ENCODE data around the gene GFI1B. TPM values are rescaled to one million over a fixed set of nuclear protein-coding genes. Genes with fewer than 3 reads are reported as not detected.

The GFI1B gene
- total RNA-seq, 1 experiment from 2014 or later: not detected

DNA sequence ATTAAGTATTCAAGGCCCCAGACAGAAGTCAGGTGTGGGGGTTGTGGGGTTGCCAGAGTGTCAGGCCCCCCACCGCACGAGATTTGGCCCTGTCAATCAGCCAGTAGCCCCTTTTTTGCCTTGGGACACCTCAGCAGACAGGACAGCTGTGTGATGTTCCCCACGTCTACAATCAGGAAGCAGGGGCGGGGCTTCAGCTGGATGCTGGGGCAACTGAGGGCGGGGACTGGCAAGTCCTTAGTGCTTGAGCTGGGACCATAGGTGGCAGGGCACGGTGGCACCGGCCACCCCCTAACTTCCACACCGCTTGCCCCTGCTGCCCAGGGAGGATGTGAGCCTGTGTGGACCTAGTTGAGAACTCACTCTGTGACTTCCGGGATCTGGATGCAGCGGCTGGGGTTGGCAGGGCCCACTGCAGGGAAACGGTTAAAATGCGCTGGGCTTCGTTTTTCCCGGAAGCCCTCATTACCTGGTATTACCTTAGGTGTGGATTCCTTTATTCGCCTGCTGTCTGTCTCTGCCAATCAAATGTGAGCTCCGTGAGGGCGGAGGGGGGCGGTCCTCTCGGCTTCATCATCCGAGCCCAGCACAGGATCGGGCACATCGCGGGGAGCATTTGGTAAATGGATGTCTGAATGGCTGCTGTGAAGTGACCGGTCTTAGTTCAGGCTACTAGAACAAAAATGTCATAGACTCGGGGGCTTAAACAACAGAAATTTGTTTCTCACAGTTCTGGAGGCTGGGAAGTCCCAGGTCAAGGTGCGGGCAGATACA is 44.8 kb downstream of the GFI1B start:
- Histone ChIP-seq H3K9ac (ENCODE audit: low read length) (no peak overlapping the region), H3K9me2 (replicated peaks; ENCODE audit: low read length) (no peaks in the 10 kb centered on the region), H2AFZ (ENCODE audit: low read length) (no peak overlapping the region), H3K36me3 (ENCODE audit: low read depth, low read length) (peaks cover 2% of the 10 kb centered on the region; the same call in 1 of the 2 replicates), H4K20me1 (ENCODE audit: low read length) (no peaks in the 10 kb centered on the region), H3K9me3 (ENCODE audit: low read length) (no peaks in the 10 kb centered on the region), H3K27ac (ENCODE audit: low read length) (no peak overlapping the region), H3K4me2 (ENCODE audit: low read length) (no peak overlapping the region), H3K27me3 (ENCODE audit: low read length) (0 out of 2 replicates have a peak, but pooled peaks cover under 1% of the 10 kb centered on the region), H3K79me2 (ENCODE audit: low read length) (no peaks in the 10 kb centered on the region), H3K4me1 (ENCODE audit: insufficient read depth, low read length) (no peaks in the 10 kb centered on the region; the same call in 1 of the 2 replicates), H3K4me3 (ENCODE audit: low read length) (no peak overlapping the region), H3F3A (ENCODE audit: low read length, unreplicated experiment) (no peaks in the 10 kb centered on the region)
- POLR2A ChIA-PET (ENCODE audit: unreplicated experiment): interaction anchor here (0.6 kb wide), 1 partner anchor 112 kb away, joined by 3 read pairs; no protein-coding TSS in a partner anchor
- TF ChIP-seq, protein P1, sequence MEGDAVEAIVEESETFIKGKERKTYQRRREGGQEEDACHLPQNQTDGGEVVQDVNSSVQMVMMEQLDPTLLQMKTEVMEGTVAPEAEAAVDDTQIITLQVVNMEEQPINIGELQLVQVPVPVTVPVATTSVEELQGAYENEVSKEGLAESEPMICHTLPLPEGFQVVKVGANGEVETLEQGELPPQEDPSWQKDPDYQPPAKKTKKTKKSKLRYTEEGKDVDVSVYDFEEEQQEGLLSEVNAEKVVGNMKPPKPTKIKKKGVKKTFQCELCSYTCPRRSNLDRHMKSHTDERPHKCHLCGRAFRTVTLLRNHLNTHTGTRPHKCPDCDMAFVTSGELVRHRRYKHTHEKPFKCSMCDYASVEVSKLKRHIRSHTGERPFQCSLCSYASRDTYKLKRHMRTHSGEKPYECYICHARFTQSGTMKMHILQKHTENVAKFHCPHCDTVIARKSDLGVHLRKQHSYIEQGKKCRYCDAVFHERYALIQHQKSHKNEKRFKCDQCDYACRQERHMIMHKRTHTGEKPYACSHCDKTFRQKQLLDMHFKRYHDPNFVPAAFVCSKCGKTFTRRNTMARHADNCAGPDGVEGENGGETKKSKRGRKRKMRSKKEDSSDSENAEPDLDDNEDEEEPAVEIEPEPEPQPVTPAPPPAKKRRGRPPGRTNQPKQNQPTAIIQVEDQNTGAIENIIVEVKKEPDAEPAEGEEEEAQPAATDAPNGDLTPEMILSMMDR (conservative IDR thresholded peaks at IDR 0.05; ENCODE audit: low read depth, low read length): no peak
- TF ChIP-seq EZH2 (IDR thresholded peaks at IDR 0.05; ENCODE audit: low read length, unreplicated experiment): no peak
- no peak for TF ChIP-seq EZH2phosphoT487 (IDR thresholded peaks at IDR 0.05; ENCODE audit: borderline replicate concordance, low read length)
- no TSS peak for BruUV-seq (replicated peaks)
- no peak for DNase-seq
- CTCF ChIA-PET: no interaction called here
- no peak for ATAC-seq
- intact Hi-C loops (cut with micrococcal nuclease): no loop called here

DNA sequence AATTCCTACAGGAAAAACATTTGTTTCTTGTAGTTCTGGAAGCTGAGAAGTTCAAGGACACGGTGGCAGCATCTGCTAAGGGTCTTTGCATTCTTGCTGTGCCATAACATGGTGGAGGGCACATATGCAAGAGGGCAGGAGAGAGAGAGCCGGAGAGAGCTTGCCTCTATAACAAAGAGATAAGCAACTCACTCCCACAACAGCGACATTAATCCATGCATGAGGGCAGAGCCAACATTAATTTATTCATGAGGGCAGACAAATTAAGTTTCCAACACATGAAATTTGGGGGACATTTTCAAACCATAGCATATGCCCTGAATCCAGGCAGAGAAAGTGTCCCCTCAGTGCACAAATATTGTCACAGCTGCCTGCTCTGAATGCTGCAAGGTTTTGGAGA is 47.9 kb downstream of the GFI1B start:
- H4K20me1 ChIP-seq (ENCODE audit: low read length): no peaks in the 10 kb centered on the region
- POLR2A ChIA-PET (ENCODE audit: unreplicated experiment): no interaction called here
- H3K4me2 ChIP-seq (ENCODE audit: low read length): no peak overlapping the region
- H3K9ac ChIP-seq (ENCODE audit: low read length): no peak overlapping the region
- TF ChIP-seq EZH2phosphoT487 (IDR thresholded peaks at IDR 0.05; ENCODE audit: borderline replicate concordance, low read length): no peak
- TF ChIP-seq, protein P1 (conservative IDR thresholded peaks at IDR 0.05; ENCODE audit: low read depth, low read length): no peak
- TF ChIP-seq EZH2 (IDR thresholded peaks at IDR 0.05; ENCODE audit: low read length, unreplicated experiment): no peak
- H2AFZ ChIP-seq (ENCODE audit: low read length): no peak overlapping the region
- DNase-seq: no peak
- peaks cover 15% of the 10 kb centered on the region for H3K79me2 ChIP-seq (ENCODE audit: low read length)
- no TSS peak for BruUV-seq (replicated peaks)
- ATAC-seq: no peak
- CTCF ChIA-PET: interaction anchor here (0.7 kb wide), 1 partner anchor 21 kb away, joined by 6 read pairs; no protein-coding TSS in a partner anchor
- H3K36me3 ChIP-seq (ENCODE audit: low read depth, low read length): peaks cover 2% of the 10 kb centered on the region; the same call in 1 of the 2 replicates
- peaks cover 5% of the 10 kb centered on the region for H3K4me1 ChIP-seq (ENCODE audit: insufficient read depth, low read length)
- H3K9me3 ChIP-seq (ENCODE audit: low read length): no peaks in the 10 kb centered on the region
- H3K27me3 ChIP-seq (ENCODE audit: low read length): no peaks in the 10 kb centered on the region
- H3K27ac ChIP-seq (ENCODE audit: low read length): no peak overlapping the region
- H3K9me2 ChIP-seq (replicated peaks; ENCODE audit: low read length): no peaks in the 10 kb centered on the region
- H3K4me3 ChIP-seq (ENCODE audit: low read length): no peak overlapping the region
- no peaks in the 10 kb centered on the region for H3F3A ChIP-seq (ENCODE audit: low read length, unreplicated experiment)
- intact Hi-C loops (cut with micrococcal nuclease): no loop called here

DNA sequence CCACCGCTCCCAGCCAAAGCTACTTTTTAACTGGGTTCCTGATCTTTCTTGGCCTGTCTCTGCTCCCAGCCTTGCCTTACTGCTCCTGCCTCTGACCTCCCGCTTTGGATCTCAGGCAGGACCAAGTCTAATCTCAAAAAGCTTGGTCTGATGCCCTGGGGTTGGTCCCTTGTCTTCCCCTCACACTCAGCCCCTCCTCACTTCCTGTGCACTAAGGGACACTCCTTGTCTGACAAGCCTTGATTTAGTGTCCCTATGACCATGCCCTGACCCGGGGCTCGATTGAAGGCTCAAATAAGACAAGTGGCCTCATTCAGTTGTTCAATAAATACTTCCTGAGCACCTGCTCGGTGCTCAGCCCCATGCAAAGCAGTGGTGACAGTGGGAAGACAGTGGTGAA is 48.6 kb downstream of the GFI1B start:
- Histone ChIP-seq H3K9me2 (replicated peaks; ENCODE audit: low read length) (no peaks in the 10 kb centered on the region), H3K4me2 (ENCODE audit: low read length) (no peak overlapping the region), H3K27me3 (ENCODE audit: low read length) (no peaks in the 10 kb centered on the region), H3K9ac (ENCODE audit: low read length) (no peak overlapping the region), H3K27ac (ENCODE audit: low read length) (no peak overlapping the region), H3K4me3 (ENCODE audit: low read length) (no peak overlapping the region), H3K9me3 (ENCODE audit: low read length) (no peaks in the 10 kb centered on the region), H2AFZ (ENCODE audit: low read length) (no peak overlapping the region), H3K4me1 (ENCODE audit: insufficient read depth, low read length) (peaks cover 7% of the 10 kb centered on the region), H3K36me3 (ENCODE audit: low read depth, low read length) (peaks cover 2% of the 10 kb centered on the region; the same call in 1 of the 2 replicates), H3K79me2 (ENCODE audit: low read length) (peaks cover 22% of the 10 kb centered on the region), H3F3A (ENCODE audit: low read length, unreplicated experiment) (no peaks in the 10 kb centered on the region), H4K20me1 (ENCODE audit: low read length) (no peaks in the 10 kb centered on the region)
- intact Hi-C loops (cut with micrococcal nuclease): no loop called here
- DNase-seq (no peak), ATAC-seq (no peak)
- BruUV-seq (replicated peaks): no TSS peak
- ChIA-PET CTCF (interaction anchor here (0.7 kb wide), 1 partner anchor 22 kb away, joined by 6 read pairs; no protein-coding TSS in a partner anchor), POLR2A (ENCODE audit: unreplicated experiment) (no interaction called here)
- TF ChIP-seq EZH2 (IDR thresholded peaks at IDR 0.05; ENCODE audit: low read length, unreplicated experiment) (no peak), EZH2phosphoT487 (IDR thresholded peaks at IDR 0.05; ENCODE audit: borderline replicate concordance, low read length) (no peak)
- TF ChIP-seq, protein P1 (conservative IDR thresholded peaks at IDR 0.05; ENCODE audit: low read depth, low read length): no peak

All from PC-3 (cell line).